NCI-H2171 treated with DMSO at 0.1 percent for 48 hours (cell line): ENCODE results near the gene ZPBP.

Source experiments
- DNase-seq: peaks from one replicate; lab custom pipeline; 2025; lab: John Stamatoyannopoulos, UW

ZPBP gene

GRCh38 chr7:50092579-50093491 lies at the start of gene ZPBP:
Gene ZPBP, minus strand, starts transcription at chr7:50093246. Its CDS starts 52 bp downstream, at chr7:50093194.
- peak; percentile 63 for DNase-seq

- DNase-seq, result peak; percentile 11
Measured at GRCh38 chr7:50142425-50143017, 49.5 kb upstream of the ZPBP start.

GRCh38 chr7:50141854-50142253 lies 48.8 kb upstream of the ZPBP start:
- DNase-seq, result no peak

GRCh38 chr7:50141131-50141530 lies 48.1 kb upstream of the ZPBP start:
- no peak for DNase-seq

GRCh38 chr7:50140688-50141087 lies 47.6 kb upstream of the ZPBP start:
- DNase-seq, result no peak

GRCh38 chr7:50138101-50138500 lies 45.1 kb upstream of the ZPBP start:
- DNase-seq, result no peak

- DNase-seq, result no peak
Measured at GRCh38 chr7:50125766-50126165, 32.7 kb upstream of the ZPBP start.

- DNase-seq, result no peak
Measured at GRCh38 chr7:50121286-50121685, 28.2 kb upstream of the ZPBP start.

- no peak for DNase-seq
Measured at GRCh38 chr7:50119815-50120637, 27.0 kb upstream of the ZPBP start.

- DNase-seq, result no peak
Measured at GRCh38 chr7:50112250-50112649, 19.2 kb upstream of the ZPBP start.

- DNase-seq, result no peak
Measured at GRCh38 chr7:50101873-50102272, 8.8 kb upstream of the ZPBP start.

GRCh38 chr7:50095634-50096033 lies 2.6 kb upstream of the ZPBP start:
- no peak for DNase-seq

GRCh38 chr7:50088463-50089129 lies 4.5 kb downstream of the ZPBP start:
- no peak for DNase-seq

- DNase-seq, result no peak
Measured at GRCh38 chr7:50085344-50085743, 7.7 kb downstream of the ZPBP start.

- no peak for DNase-seq
Measured at GRCh38 chr7:50073093-50073492, 20.0 kb downstream of the ZPBP start.

- DNase-seq, result no peak
Measured at GRCh38 chr7:50069613-50070012, 23.4 kb downstream of the ZPBP start.

GRCh38 chr7:50068850-50069551 lies 24.0 kb downstream of the ZPBP start:
- no peak for DNase-seq

GRCh38 chr7:50068026-50068425 lies 25.0 kb downstream of the ZPBP start:
- DNase-seq, result peak; percentile 10

GRCh38 chr7:50062951-50063350 lies 30.1 kb downstream of the ZPBP start:
- no peak for DNase-seq

GRCh38 chr7:50056131-50056530 lies 36.9 kb downstream of the ZPBP start:
- DNase-seq, result no peak

- no peak for DNase-seq
Measured at GRCh38 chr7:50047716-50048115, 45.3 kb downstream of the ZPBP start.
